IMR-90 (cell line): ENCODE measurements around the gene MTAP. TPM values are rescaled to one million over a fixed set of nuclear protein-coding genes. Genes with fewer than 3 reads are reported as not detected.

Experiments used
- ATAC-seq: fragments of 200-7000 bp; cut with Tn5 transposase; 2 replicates; pipeline ENCODE4 v1.9.1; 2020; ENCODE audit warnings: low read depth, mild to moderate bottlenecking, moderate library complexity
- BruUV-seq: library from RNA; stranded (reverse); fragments of 400-500 nt; replicated peaks from 2 replicates; lab custom pipeline; 2021; lab: Mats Ljungman, UMichigan
- CTCF ChIA-PET: fragments of 300-600 bp; formaldehyde crosslinking; extraction: SDS; loops from one replicate; lab custom pipeline; 2021; ENCODE audit warnings: antibody characterized with exemption; lab: Yijun Ruan, JAX
- POLR2A ChIA-PET: fragments of 300-600 bp; sonication (Branson Sonifier 250); formaldehyde crosslinking; loops from one replicate; lab custom pipeline; 2022; ENCODE audit warnings: antibody characterized with exemption; ENCODE audit not compliant: unreplicated experiment; lab: Charles Lee
- DNase-seq: peaks from one replicate; pipeline ENCODE4 v3.0.0; 2013
- H2AFZ ChIP-seq: replicated peaks from 2 replicates; pipeline ENCODE3; 2013; ENCODE audit warnings: low read length, mild to moderate bottlenecking; ENCODE audit not compliant: poor library complexity
- H2AK5ac ChIP-seq: 2 replicates; pipeline ENCODE4 v1.6.1; 2013; ENCODE audit warnings: low read depth, low read length, inconsistent platforms
- H2AK9ac ChIP-seq: replicated peaks from 2 replicates; pipeline ENCODE3; 2013; ENCODE audit warnings: mild to moderate bottlenecking, low read depth, low read length, moderate library complexity; ENCODE audit not compliant: poor library complexity
- H2BK120ac ChIP-seq: 2 replicates; pipeline ENCODE4 v1.6.1; 2013; ENCODE audit warnings: low read depth, low read length, inconsistent platforms
- H2BK15ac ChIP-seq: 3 replicates; pipeline ENCODE4 v1.6.1; 2013; ENCODE audit warnings: low read depth, low read length, inconsistent platforms
- H2BK20ac ChIP-seq: 2 replicates; pipeline ENCODE4 v1.6.1; 2013; ENCODE audit warnings: low read depth, mild to moderate bottlenecking, inconsistent platforms, low read length, moderate library complexity
- H2BK5ac ChIP-seq: 2 replicates; pipeline ENCODE4 v1.6.1; 2013; ENCODE audit warnings: mild to moderate bottlenecking, low read depth, low read length, inconsistent platforms; ENCODE audit not compliant: poor library complexity, severe bottlenecking
- H3K14ac ChIP-seq: replicated peaks from 2 replicates; pipeline ENCODE4 v1.6.1; 2013; ENCODE audit warnings: low read depth, low read length, inconsistent platforms
- H3K18ac ChIP-seq: 2 replicates; pipeline ENCODE4 v1.6.1; 2013; ENCODE audit warnings: low read depth, low read length, control low read depth
- H3K23ac ChIP-seq: 2 replicates; pipeline ENCODE4 v1.6.1; 2013; ENCODE audit warnings: low read depth, low read length, inconsistent platforms
- H3K27ac ChIP-seq: 2 replicates; pipeline ENCODE4 v1.5.1; 2013; ENCODE audit warnings: mild to moderate bottlenecking, control low read depth, low read length; ENCODE audit not compliant: insufficient read depth
- H3K27me3 ChIP-seq: 2 replicates; pipeline ENCODE4 v1.6.1; 2013; ENCODE audit warnings: low read length; ENCODE audit not compliant: control insufficient read depth, insufficient read depth
- H3K36me3 ChIP-seq: 2 replicates; pipeline ENCODE4 v1.6.1; 2013; ENCODE audit warnings: low read length, mixed read lengths; ENCODE audit not compliant: control insufficient read depth, insufficient read depth
- H3K4ac ChIP-seq: 2 replicates; pipeline ENCODE4 v1.6.1; 2013; ENCODE audit warnings: low read depth, low read length, inconsistent platforms
- H3K4me1 ChIP-seq: 2 replicates; pipeline ENCODE4 v1.6.1; 2013; ENCODE audit warnings: low read length, mixed read lengths; ENCODE audit not compliant: control insufficient read depth, insufficient read depth
- H3K4me2 ChIP-seq: 2 replicates; pipeline ENCODE4 v1.6.1; 2013; ENCODE audit warnings: low read depth, mild to moderate bottlenecking, control low read depth, low read length, moderate library complexity
- H3K4me3 ChIP-seq: 2 replicates; pipeline ENCODE4 v1.5.1; 2013; ENCODE audit warnings: low read depth, mild to moderate bottlenecking, control low read depth, low read length, moderate library complexity; ENCODE audit not compliant: insufficient read depth
- H3K56ac ChIP-seq: 2 replicates; pipeline ENCODE4 v1.6.1; 2013; ENCODE audit warnings: low read length, inconsistent platforms; ENCODE audit not compliant: insufficient read depth; ENCODE audit errors: extremely low read depth
- H3K79me1 ChIP-seq, 2 experiments: 2 replicates each; pipeline ENCODE4 v1.6.1; 2013; ENCODE audit warnings: low read length in 2 of 2, inconsistent platforms in 1 of 2, low read depth in 1 of 2
- H3K9ac ChIP-seq: 2 replicates; pipeline ENCODE4 v1.6.1; 2013; ENCODE audit warnings: low read depth, low read length, control low read depth
- H3K9me1 ChIP-seq: 2 replicates; pipeline ENCODE4 v1.6.1; 2013; ENCODE audit warnings: low read length, inconsistent platforms; ENCODE audit not compliant: insufficient read depth
- H3K9me3 ChIP-seq: 2 replicates; pipeline ENCODE4 v1.6.1; 2013; ENCODE audit warnings: low read length; ENCODE audit not compliant: control insufficient read depth, insufficient read depth
- H4K20me1 ChIP-seq: 2 replicates; pipeline ENCODE4 v1.6.1; 2013; ENCODE audit warnings: low read length, inconsistent platforms; ENCODE audit not compliant: insufficient read depth
- H4K5ac ChIP-seq: 2 replicates; pipeline ENCODE4 v1.6.1; 2013; ENCODE audit warnings: mild to moderate bottlenecking, low read depth, low read length, control low read depth
- H4K8ac ChIP-seq, 2 experiments: 2 replicates each; pipeline ENCODE4 v1.6.1; 2013; ENCODE audit warnings: low read depth in 2 of 2, low read length in 2 of 2, control low read depth in 1 of 2, inconsistent platforms in 1 of 2
- H4K91ac ChIP-seq: 2 replicates; pipeline ENCODE4 v1.6.1; 2013; ENCODE audit warnings: low read depth, low read length, inconsistent platforms; ENCODE audit not compliant: insufficient read depth
- BHLHE40 ChIP-seq: fragments of 150-350 bp; IDR thresholded peaks from 2 replicates; pipeline ENCODE4 v1.6.1; 2016; ENCODE audit warnings: mild to moderate bottlenecking, low read depth, low read length
- CEBPB ChIP-seq: IDR thresholded peaks from 2 replicates; pipeline ENCODE4 v1.6.1; 2012; ENCODE audit warnings: low read depth, low read length, improper control_type of control experiment
- CHD1 ChIP-seq: IDR thresholded peaks from 2 replicates; pipeline ENCODE4 v1.6.1; 2012; ENCODE audit warnings: low read depth, low read length, improper control_type of control experiment
- FOS ChIP-seq: fragments of 150-350 bp; IDR thresholded peaks from 2 replicates; pipeline ENCODE4 v1.6.1; 2016; ENCODE audit warnings: low read depth, low read length
- MAZ ChIP-seq: IDR thresholded peaks from 2 replicates; pipeline ENCODE4 v1.6.1; 2012; ENCODE audit warnings: low read depth, mild to moderate bottlenecking, low read length, improper control_type of control experiment, moderate library complexity, borderline replicate concordance
- RAD21 ChIP-seq: IDR thresholded peaks from 2 replicates; pipeline ENCODE4 v1.6.1; 2012; ENCODE audit warnings: low read length, improper control_type of control experiment
- WGBS, 2 experiments: methylation state at CpG; one replicate each; pipeline versions ENCODE4 v1.1.5 to v1.1.7; 2013; ENCODE audit warnings: missing lambda C conversion rate in 2 of 2; ENCODE audit not compliant: insufficient read length in 1 of 2; ENCODE audit errors: extremely low coverage in 2 of 2; 5-methylcytosine and 5-hydroxymethylcytosine counted together
- dilution Hi-C: fragments of 300-500 bp; cut with HindIII; formaldehyde crosslinking; loops from one replicate; pipeline ENCODE4 v1.14.3; 2018; ENCODE audit warnings: low sequenced_read_pairs; ENCODE audit not compliant: unreplicated experiment
- in situ Hi-C: fragments of 300-500 bp; cut with MboI; formaldehyde crosslinking; loops from 3 replicates; pipeline ENCODE4 v1.14.3; 2019; ENCODE audit warnings: low sequenced_read_pairs, inconsistent platforms, mixed read lengths
- intact Hi-C: fragments of 100-400 bp; cut with micrococcal nuclease; formaldehyde crosslinking; loops from 2 replicates; pipeline ENCODE4 v1.10.0; 2022
- polyA plus RNA-seq, 3 experiments: library from polyadenylated mRNA; depleted of rRNA; stranded (reverse); fragments of >200 nt; gene quantifications; 2 replicates each; pipeline ENCODE4 v1.2.3, GENCODE V29; 2012; ENCODE audit warnings: low replicate concordance in 1 of 3
- total RNA-seq: library from RNA; depleted of rRNA; stranded (reverse); fragments of >200 nt; gene quantifications from 2 replicates; pipeline ENCODE4 v1.2.3, GENCODE V29; 2012
- TF ChIP-seq, protein P1 (sequence below): fragments of 150-350 bp; IDR thresholded peaks from 2 replicates; pipeline ENCODE4 v1.6.1; 2017; ENCODE audit warnings: mild to moderate bottlenecking, antibody characterized with exemption, low read length, low read depth

MTAP gene
- total and polyA plus RNA-seq, 2 of the 4 experiments (the other 2 are of a cell fraction) = 15.7 to 50.9 TPM

DNA sequence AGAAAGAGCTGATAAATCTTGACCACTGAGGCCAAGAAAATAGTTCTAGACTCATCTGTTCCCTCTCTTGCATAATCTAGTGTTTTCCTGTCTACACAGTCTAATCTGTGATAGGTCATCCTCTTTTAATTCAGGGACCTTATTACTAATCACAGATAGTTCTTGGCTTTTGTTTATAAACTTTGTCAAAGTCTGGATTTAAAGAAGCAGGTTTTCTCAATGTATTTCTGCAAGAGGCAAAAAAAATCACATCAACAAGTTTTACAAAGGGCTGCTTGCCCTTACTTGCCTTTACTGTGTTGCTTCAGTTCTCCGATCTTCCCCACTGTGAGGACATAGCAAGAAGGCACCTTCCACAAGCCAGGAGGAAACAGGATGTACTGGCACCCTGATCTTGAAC, 43.9 kb upstream of the MTAP start:
- no CpG with 5 or more reads among the region's 1 CpG for WGBS, 2 experiments
- Histone ChIP-seq H3K4ac (no peak overlapping the region), H3K14ac (no peak overlapping the region), H3K23ac (no peak overlapping the region), H2BK120ac (no peak overlapping the region), H2BK20ac (no peak overlapping the region), H3K27me3 (no peaks in the 10 kb centered on the region), H3K4me2 (no peak overlapping the region), H3K56ac (no peak overlapping the region), H3K9me1 (no peaks in the 10 kb centered on the region), H2AFZ (no peak overlapping the region), H3K79me1 (no peaks in the 10 kb centered on the region), H3K9me3 (no peaks in the 10 kb centered on the region), H3K27ac (no peak overlapping the region), H3K18ac (0 out of 2 replicates have a peak overlapping the region, but pooled peaks have one; percentile 28), H3K36me3 (no peaks in the 10 kb centered on the region), H3K4me3 (no peak overlapping the region), H2AK5ac (no peak overlapping the region), H4K5ac (peak overlapping the region; percentile 59; the same call in 1 of the 2 replicates), H2BK15ac (no peak overlapping the region), H4K91ac (no peak overlapping the region), H2AK9ac (no peak overlapping the region), H4K20me1 (no peaks in the 10 kb centered on the region), H2BK5ac (no peak overlapping the region), H3K4me1 (no peaks in the 10 kb centered on the region), H3K9ac (no peak overlapping the region), H4K8ac (no peak overlapping the region)
- TF ChIP-seq BHLHE40 = no peak
- TF ChIP-seq, protein P1, sequence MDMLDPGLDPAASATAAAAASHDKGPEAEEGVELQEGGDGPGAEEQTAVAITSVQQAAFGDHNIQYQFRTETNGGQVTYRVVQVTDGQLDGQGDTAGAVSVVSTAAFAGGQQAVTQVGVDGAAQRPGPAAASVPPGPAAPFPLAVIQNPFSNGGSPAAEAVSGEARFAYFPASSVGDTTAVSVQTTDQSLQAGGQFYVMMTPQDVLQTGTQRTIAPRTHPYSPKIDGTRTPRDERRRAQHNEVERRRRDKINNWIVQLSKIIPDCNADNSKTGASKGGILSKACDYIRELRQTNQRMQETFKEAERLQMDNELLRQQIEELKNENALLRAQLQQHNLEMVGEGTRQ = no peak
- no peak for TF ChIP-seq FOS
- TF ChIP-seq CHD1 = no peak
- TF ChIP-seq RAD21 = no peak
- TF ChIP-seq MAZ = no peak
- TF ChIP-seq CEBPB = peak; percentile 34; the same call in 1 of the 2 replicates
- in situ Hi-C loops = no loop called here
- dilution Hi-C loops = no loop called here
- intact Hi-C loops = no loop called here
- BruUV-seq = no TSS peak
- no peak for DNase-seq
- ATAC-seq = no peak
- CTCF ChIA-PET = no interaction called here
- POLR2A ChIA-PET = no interaction called here
